ENCODE results near the gene TYK2. TPM values are rescaled to one million over a fixed set of nuclear protein-coding genes. Genes with fewer than 3 reads are reported as not detected.

The TYK2 gene
- total and polyA plus RNA-seq, 2 of the 4 experiments (the other 2 are of a cell fraction) = 40.9 to 97.9 TPM

DNA sequence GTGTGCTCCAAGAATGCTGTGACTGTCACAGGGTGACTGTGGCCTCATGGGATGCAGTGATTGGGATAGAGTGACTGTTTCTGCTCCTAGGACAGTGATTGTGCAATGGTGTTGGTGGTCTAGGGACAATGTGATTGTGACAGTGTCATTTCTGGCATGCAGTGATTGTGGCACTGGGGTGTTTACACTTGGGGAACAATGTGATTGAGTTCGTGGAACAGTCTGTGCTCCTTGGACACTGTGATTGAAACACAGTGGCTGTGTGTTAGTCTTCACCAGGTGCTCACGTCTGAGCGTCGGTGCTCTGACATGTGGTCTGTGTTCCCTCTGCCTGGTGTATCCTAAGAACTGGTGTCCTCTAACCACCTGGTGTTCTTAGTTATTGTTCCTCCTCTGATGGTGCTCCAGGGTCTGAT is 41.7 kb upstream of the TYK2 start:
- H3K4ac ChIP-seq (ENCODE audit: low read depth, low read length) = no peak overlapping the region
- H3K79me1 ChIP-seq (ENCODE audit: low read depth in 1 of 2, low read length in 2 of 2) = no peaks in the 10 kb centered on the region; a peak in 1 of 4 replicates
- H3K9me1 ChIP-seq (ENCODE audit: insufficient read depth, low read length) = no peaks in the 10 kb centered on the region
- no peak overlapping the region for H2BK120ac ChIP-seq (ENCODE audit: low read depth, low read length)
- POLR2A ChIA-PET (ENCODE audit: unreplicated experiment) = no interaction called here
- in situ Hi-C loops (cut with MboI; ENCODE audit: low sequenced_read_pairs) = no loop called here
- dilution Hi-C loops (cut with HindIII; ENCODE audit: low sequenced_read_pairs, unreplicated experiment) = no loop called here
- no peak overlapping the region for H4K8ac ChIP-seq (ENCODE audit: low read depth in 2 of 2, low read length in 2 of 2)
- no peak overlapping the region for H3K14ac ChIP-seq (replicated peaks; ENCODE audit: low read depth, low read length)
- H3K4me2 ChIP-seq (ENCODE audit: low read depth, low read length) = no peak overlapping the region
- CTCF ChIA-PET = no interaction called here
- H2AFZ ChIP-seq (replicated peaks; ENCODE audit: low read length, poor library complexity) = peak overlapping the region; percentile 27
- no peak overlapping the region for H2BK5ac ChIP-seq (ENCODE audit: low read depth, low read length, poor library complexity, severe bottlenecking)
- intact Hi-C loops (cut with micrococcal nuclease) = no loop called here
- H3K9ac ChIP-seq (ENCODE audit: low read depth, low read length) = no peak overlapping the region
- H2AK9ac ChIP-seq (replicated peaks; ENCODE audit: low read depth, low read length, poor library complexity) = peak overlapping the region; percentile 49
- no peak overlapping the region for H3K56ac ChIP-seq (ENCODE audit: extremely low read depth, insufficient read depth, low read length)
- no peak overlapping the region for H4K91ac ChIP-seq (ENCODE audit: insufficient read depth, low read depth, low read length)
- H2AK5ac ChIP-seq (ENCODE audit: low read depth, low read length) = peak overlapping the region; percentile 65; the same call in 1 of the 2 replicates
- no peak overlapping the region for H2BK15ac ChIP-seq (ENCODE audit: low read depth, low read length)
- no peak for TF ChIP-seq NFE2L2 (IDR thresholded peaks at IDR 0.05; ENCODE audit: low read depth, low read length)
- TF ChIP-seq, protein P1, sequence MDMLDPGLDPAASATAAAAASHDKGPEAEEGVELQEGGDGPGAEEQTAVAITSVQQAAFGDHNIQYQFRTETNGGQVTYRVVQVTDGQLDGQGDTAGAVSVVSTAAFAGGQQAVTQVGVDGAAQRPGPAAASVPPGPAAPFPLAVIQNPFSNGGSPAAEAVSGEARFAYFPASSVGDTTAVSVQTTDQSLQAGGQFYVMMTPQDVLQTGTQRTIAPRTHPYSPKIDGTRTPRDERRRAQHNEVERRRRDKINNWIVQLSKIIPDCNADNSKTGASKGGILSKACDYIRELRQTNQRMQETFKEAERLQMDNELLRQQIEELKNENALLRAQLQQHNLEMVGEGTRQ (IDR thresholded peaks at IDR 0.05; ENCODE audit: low read depth, low read length) = no peak
- TF ChIP-seq CEBPB (IDR thresholded peaks at IDR 0.05; ENCODE audit: low read depth, low read length) = peak; percentile 84
- ATAC-seq (ENCODE audit: low read depth) (no peak), DNase-seq (no peak)
- H3K23ac ChIP-seq (ENCODE audit: low read depth, low read length) = peak overlapping the region; percentile 45
- H3K18ac ChIP-seq (ENCODE audit: low read depth, low read length) = no peak overlapping the region
- H4K5ac ChIP-seq (ENCODE audit: low read depth, low read length) = no peak overlapping the region
- H4K20me1 ChIP-seq (ENCODE audit: insufficient read depth, low read length) = peaks cover 26% of the 10 kb centered on the region
- BruUV-seq (replicated peaks) = no TSS peak
- no peaks in the 10 kb centered on the region for H3K36me3 ChIP-seq (ENCODE audit: control insufficient read depth, insufficient read depth, low read length)
- H3K9me3 ChIP-seq (ENCODE audit: control insufficient read depth, insufficient read depth, low read length) = no peaks in the 10 kb centered on the region
- H3K4me3 ChIP-seq (ENCODE audit: insufficient read depth, low read depth, low read length) = no peak overlapping the region
- peaks cover 48% of the 10 kb centered on the region for H3K27me3 ChIP-seq (ENCODE audit: control insufficient read depth, insufficient read depth, low read length)
- H3K27ac ChIP-seq (ENCODE audit: insufficient read depth, low read length) = no peak overlapping the region
- WGBS, 2 experiments (ENCODE audit: extremely low coverage in 2 of 2, insufficient read length in 1 of 2) = 71% methylated on average over 3 of the region's 4 CpGs; no CpG with 5 or more reads in 1 of the 2 experiments
- H3K4me1 ChIP-seq (ENCODE audit: control insufficient read depth, insufficient read depth, low read length) = peaks cover 13% of the 10 kb centered on the region
- H2BK20ac ChIP-seq (ENCODE audit: low read depth, low read length) = no peak overlapping the region

All from IMR-90 (cell line).